Stimulated activated naive B cell treated with anti-CD40 and anti-IgM and Interleukin-4, amounts not matched to agents 10 μg/mL and 1 μg/mL and 100 μg/mL, for 72 hours (primary cell): Measurements from ENCODE around the gene PCDHGA9.
"Not testable (repeated sequence)": the region's sequence is repeated elsewhere in the genome, so short reads cannot be mapped to it uniquely, and the experiment has no call there.

Experiments used
- ATAC-seq, 2 donors: fragments of 150-1000 bp; cut with Tn5 transposase; replicated peaks; 2 replicates each; pipeline ENCODE4 v1.10.0; 2021; ENCODE audit warnings: moderate library complexity in 1 of 2
- DNase-seq: peaks from one replicate; pipeline ENCODE4 v3.0.0; 2021
- H3K27ac Mint-ChIP-seq: one replicate; pipeline ENCODE4 v1.8.0; 2022; ENCODE audit warnings: mild to moderate bottlenecking, mixed read lengths
- H3K27me3 Mint-ChIP-seq, 2 donors: one replicate each; pipeline ENCODE4 v1.8.0; 2022; ENCODE audit warnings: mixed read lengths in 2 of 2
- H3K36me3 Mint-ChIP-seq, 2 donors: one replicate each; pipeline ENCODE4 v1.8.0; 2022; ENCODE audit warnings: mixed read lengths in 2 of 2, mild to moderate bottlenecking in 1 of 2
- H3K4me1 Mint-ChIP-seq, 2 donors: one replicate each; pipeline ENCODE4 v1.8.0; 2022; ENCODE audit warnings: mixed read lengths in 2 of 2, mild to moderate bottlenecking in 1 of 2
- H3K4me3 Mint-ChIP-seq, 2 donors: one replicate each; pipeline ENCODE4 v1.8.0; 2022; ENCODE audit warnings: mild to moderate bottlenecking in 2 of 2, mixed read lengths in 2 of 2, moderate library complexity in 1 of 2
- H3K9me3 Mint-ChIP-seq, 2 donors: one replicate each; pipeline ENCODE4 v1.8.0; 2022; ENCODE audit warnings: mixed read lengths in 2 of 2, mild to moderate bottlenecking in 1 of 2

The PCDHGA9 gene

DNA sequence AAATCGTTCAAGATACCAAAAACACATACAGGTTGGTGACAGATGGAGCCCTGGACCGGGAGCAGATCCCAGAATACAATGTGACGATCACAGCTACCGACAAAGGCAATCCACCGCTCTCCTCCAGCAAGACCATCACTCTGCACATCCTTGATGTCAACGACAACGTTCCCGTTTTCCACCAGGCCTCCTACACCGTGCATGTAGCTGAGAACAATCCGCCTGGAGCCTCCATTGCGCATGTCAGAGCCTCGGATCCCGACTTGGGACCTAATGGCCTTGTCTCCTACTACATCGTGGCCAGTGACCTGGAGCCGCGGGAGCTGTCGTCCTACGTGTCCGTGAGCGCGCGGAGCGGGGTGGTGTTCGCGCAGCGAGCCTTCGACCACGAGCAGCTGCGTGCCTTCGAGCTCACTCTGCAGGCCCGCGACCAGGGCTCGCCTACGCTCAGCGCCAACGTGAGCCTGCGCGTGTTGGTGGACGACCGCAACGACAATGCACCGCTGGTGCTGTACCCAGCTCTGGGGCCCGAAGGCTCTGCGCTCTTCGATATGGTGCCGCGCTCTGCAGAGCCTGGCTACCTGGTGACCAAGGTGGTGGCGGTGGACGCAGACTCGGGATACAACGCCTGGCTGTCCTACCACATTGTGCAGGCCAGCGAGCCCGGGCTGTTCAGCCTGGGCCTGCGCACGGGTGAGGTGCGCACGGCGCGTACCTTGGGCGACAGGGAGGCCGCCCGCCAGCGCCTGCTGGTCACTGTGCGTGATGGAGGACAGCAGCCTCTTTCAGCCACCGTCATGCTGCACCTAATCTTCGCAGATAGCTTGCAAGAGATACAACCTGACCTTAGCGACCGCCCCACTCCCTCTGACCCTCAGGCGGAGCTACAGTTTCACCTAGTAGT lies 30.8 kb upstream of the PCDHGA9 start:
- DNase-seq (no peak), ATAC-seq (no peak)
- Mint-ChIP-seq H3K4me1 (peaks cover 0 to 6% of the 10 kb centered on the region in 2 donors), H3K27ac (peak overlapping the region; percentile 81), H3K4me3 (no peak overlapping the region), H3K36me3 (peaks cover 11 to 17% of the 10 kb centered on the region in 2 donors), H3K9me3 (peaks cover 22 to 24% of the 10 kb centered on the region in 2 donors), H3K27me3 (peaks cover 47 to 71% of the 10 kb centered on the region in 2 donors)

DNA sequence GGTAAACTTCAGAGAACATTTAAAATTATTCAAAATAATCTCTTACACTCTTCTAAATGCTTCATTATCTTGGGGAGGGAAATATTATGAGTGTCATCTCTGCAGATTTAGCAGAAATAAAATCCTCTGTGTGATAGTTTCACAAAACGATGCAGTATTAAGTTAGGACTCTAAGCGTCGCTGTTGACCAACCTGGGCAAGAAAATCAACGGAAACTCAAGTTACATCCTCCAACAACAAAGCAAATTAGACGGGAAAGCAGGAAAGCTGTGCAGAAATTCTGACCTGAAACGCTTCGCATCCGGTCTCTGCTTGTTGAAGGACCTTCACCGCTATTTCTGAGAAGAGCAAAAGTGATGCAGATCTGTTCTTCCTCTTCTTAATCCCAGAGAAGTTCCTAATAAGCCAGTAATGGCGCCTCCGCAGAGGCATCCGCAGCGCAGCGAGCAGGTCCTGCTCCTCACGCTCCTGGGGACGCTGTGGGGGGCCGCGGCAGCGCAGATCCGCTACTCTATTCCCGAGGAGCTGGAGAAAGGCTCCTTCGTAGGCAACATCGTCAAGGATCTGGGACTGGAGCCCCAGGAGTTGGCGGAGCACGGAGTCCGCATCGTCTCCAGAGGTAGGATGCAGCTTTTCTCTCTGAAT lies 28.8 kb upstream of the PCDHGA9 start, which contains the start of gene PCDHGA6:
PCDHGA6 (plus strand) TSS at position 219 of the 645 bp plus-strand sequence; CDS start at position 412, 193 bp downstream.
- peaks cover 0 to 6% of the 10 kb centered on the region in 2 donors for H3K4me1 Mint-ChIP-seq
- H3K4me3 Mint-ChIP-seq = peak within 1 kb of the TSS in 1 of 2 donors; percentile 30
- no peak within 1 kb of the TSS for H3K27ac Mint-ChIP-seq
- DNase-seq (no peak), ATAC-seq (no peak)
- peaks cover 24% of the 10 kb centered on the region in 2 donors for H3K9me3 Mint-ChIP-seq
- H3K27me3 Mint-ChIP-seq = peaks cover 40 to 70% of the 10 kb centered on the region in 2 donors
- H3K36me3 Mint-ChIP-seq = peaks cover 11 to 17% of the 10 kb centered on the region in 2 donors

DNA sequence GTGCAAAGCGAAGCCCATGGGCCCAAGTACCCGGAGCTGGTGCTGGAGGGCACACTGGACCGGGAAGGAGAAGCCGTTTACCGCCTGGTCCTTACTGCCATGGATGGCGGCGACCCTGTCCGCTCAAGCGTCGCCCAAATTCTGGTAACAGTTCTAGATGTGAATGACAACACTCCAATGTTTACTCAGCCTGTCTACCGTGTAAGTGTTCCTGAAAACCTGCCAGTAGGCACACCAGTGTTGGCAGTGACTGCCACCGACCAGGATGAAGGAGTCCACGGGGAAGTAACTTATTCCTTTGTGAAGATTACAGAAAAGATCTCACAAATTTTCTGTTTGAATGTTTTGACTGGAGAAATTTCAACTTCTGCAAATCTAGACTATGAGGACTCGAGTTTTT lies 28.0 kb upstream of the PCDHGA9 start:
- ATAC-seq (no peak), DNase-seq (no peak)
- Mint-ChIP-seq H3K4me3 (no peak overlapping the region), H3K27ac (no peak overlapping the region), H3K4me1 (peaks cover 0 to 6% of the 10 kb centered on the region in 2 donors), H3K27me3 (peaks cover 38 to 67% of the 10 kb centered on the region in 2 donors), H3K9me3 (peaks cover 24 to 26% of the 10 kb centered on the region in 2 donors), H3K36me3 (peaks cover 11 to 17% of the 10 kb centered on the region in 2 donors)

DNA sequence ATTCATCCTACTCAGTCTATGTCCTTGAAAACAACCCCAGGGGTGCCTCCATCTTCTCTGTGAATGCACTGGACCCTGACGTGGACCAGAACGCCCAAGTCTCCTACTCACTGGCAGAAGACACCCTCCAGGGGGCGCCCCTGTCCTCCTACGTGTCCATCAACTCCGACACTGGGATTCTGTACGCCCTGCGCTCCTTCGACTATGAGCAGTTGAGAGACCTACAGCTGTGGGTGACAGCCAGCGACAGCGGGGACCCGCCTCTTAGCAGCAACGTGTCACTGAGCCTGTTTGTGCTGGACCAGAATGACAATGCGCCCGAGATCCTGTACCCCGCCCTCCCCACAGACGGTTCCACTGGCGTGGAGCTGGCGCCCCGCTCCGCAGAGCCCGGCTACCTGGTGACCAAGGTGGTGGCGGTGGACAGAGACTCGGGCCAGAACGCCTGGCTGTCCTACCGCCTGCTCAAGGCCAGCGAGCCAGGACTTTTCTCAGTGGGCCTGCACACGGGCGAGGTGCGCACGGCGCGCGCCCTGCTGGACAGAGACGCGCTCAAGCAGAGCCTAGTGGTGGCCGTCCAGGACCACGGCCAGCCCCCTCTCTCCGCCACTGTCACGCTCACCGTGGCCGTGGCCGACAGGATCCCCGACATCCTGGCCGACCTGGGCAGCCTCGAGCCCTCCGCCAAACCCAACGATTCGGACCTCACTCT lies 27.0 kb upstream of the PCDHGA9 start:
- DNase-seq, H3K4me1 Mint-ChIP-seq, ATAC-seq, H3K27ac Mint-ChIP-seq, H3K4me3 Mint-ChIP-seq: not testable (repeated sequence)
- Mint-ChIP-seq H3K36me3 (peaks cover 11 to 13% of the 10 kb centered on the region in 2 donors), H3K9me3 (peaks cover 21 to 26% of the 10 kb centered on the region in 2 donors), H3K27me3 (peaks cover 37 to 66% of the 10 kb centered on the region in 2 donors)

DNA sequence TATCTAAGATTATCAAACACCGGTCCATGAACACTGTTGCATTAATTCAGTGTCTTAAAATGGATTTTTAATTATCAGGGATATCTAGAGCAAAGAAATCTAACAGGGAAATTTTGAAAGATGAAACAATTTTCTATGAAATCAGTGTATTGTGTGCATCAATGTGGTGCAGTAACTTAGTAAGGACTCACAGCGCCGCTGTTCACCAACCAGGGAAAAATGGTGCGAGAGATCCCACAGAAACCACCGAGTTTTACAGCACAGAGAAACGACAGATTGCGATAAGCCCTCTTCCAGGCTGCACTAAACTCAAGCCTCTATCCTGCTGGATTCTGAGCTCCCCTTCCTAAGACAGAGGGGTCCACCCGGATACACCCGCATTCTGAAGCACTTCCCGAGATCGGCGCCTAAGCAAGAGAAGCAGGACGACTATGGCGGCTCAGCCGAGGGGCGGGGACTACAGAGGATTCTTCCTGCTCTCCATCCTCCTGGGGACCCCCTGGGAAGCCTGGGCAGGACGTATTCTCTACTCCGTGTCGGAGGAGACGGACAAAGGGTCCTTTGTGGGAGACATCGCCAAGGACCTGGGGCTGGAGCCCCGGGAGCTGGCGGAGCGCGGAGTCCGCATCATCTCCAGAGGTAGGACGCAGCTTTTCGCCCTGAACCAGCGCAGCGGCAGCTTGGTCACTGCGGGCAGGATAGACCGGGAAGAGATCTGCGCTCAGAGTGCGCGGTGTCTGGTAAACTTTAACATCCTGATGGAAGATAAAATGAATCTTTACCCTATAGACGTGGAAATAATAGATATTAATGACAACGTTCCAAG lies 19.9 kb upstream of the PCDHGA9 start, which contains the start of gene PCDHGA7:
PCDHGA7 (plus strand) TSS at position 274 of the 826 bp plus-strand sequence; CDS start at position 432, 158 bp downstream.
- ATAC-seq (no peak), DNase-seq (no peak)
- Mint-ChIP-seq H3K27me3 (peaks cover 57 to 69% of the 10 kb centered on the region in 2 donors), H3K4me1 (peaks cover 0 to 4% of the 10 kb centered on the region in 2 donors), H3K4me3 (peak within 1 kb of the TSS; percentile 70 to 81), H3K27ac (peak within 1 kb of the TSS; percentile 14), H3K36me3 (peaks cover 4 to 5% of the 10 kb centered on the region in 2 donors), H3K9me3 (peaks cover 7 to 8% of the 10 kb centered on the region in 2 donors)

DNA sequence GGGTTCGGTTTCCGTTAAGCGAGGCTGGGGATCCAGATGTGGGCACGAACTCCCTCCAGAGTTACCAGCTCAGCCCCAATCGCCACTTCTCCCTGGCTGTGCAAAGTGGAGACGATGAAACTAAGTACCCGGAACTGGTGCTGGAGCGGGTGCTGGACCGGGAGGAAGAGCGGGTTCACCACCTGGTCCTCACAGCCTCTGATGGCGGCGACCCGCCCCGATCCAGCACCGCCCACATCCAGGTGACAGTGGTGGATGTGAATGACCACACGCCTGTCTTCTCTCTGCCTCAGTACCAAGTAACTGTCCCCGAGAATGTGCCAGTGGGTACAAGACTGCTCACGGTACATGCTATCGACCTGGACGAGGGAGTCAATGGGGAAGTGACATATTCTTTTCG lies 19.2 kb upstream of the PCDHGA9 start:
- H3K9me3 Mint-ChIP-seq = peaks cover 8 to 9% of the 10 kb centered on the region in 2 donors
- no peak overlapping the region for H3K27ac Mint-ChIP-seq
- DNase-seq (no peak), ATAC-seq (no peak)
- H3K4me1 Mint-ChIP-seq = peaks cover 0 to 4% of the 10 kb centered on the region in 2 donors
- H3K36me3 Mint-ChIP-seq = peaks cover 4 to 6% of the 10 kb centered on the region in 2 donors
- peaks cover 58 to 71% of the 10 kb centered on the region in 2 donors for H3K27me3 Mint-ChIP-seq
- H3K4me3 Mint-ChIP-seq = peak overlapping the region in 1 of 2 donors; percentile 81

DNA sequence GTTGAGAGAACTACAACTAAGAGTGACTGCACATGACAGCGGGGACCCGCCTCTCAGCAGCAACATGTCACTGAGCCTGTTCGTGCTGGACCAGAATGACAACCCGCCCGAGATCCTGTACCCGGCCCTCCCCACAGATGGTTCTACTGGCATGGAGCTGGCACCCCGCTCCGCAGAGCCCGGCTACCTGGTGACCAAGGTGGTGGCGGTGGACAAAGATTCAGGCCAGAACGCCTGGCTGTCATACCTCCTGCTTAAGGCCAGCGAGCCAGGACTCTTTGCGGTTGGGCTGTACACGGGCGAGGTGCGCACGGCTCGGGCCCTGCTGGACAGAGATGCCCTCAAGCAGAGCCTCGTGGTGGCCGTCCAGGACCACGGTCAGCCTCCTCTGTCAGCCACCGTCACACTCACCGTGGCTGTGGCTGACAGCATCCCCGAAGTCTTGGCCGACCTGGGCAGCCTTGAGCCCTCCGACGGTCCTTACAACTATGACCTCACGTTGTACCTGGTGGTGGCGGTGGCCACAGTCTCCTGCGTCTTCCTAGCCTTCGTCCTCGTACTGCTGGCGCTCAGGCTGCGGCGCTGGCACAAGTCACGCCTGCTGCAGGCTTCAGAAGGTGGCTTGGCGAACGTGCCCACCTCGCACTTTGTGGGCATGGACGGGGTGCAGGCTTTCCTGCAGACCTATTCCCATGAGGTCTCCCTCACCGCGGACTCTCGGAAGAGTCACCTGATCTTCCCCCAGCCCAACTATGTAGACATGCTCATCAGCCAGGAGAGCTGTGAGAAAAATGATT lies 17.9 kb upstream of the PCDHGA9 start:
- peaks cover 9 to 10% of the 10 kb centered on the region in 2 donors for H3K36me3 Mint-ChIP-seq

DNA sequence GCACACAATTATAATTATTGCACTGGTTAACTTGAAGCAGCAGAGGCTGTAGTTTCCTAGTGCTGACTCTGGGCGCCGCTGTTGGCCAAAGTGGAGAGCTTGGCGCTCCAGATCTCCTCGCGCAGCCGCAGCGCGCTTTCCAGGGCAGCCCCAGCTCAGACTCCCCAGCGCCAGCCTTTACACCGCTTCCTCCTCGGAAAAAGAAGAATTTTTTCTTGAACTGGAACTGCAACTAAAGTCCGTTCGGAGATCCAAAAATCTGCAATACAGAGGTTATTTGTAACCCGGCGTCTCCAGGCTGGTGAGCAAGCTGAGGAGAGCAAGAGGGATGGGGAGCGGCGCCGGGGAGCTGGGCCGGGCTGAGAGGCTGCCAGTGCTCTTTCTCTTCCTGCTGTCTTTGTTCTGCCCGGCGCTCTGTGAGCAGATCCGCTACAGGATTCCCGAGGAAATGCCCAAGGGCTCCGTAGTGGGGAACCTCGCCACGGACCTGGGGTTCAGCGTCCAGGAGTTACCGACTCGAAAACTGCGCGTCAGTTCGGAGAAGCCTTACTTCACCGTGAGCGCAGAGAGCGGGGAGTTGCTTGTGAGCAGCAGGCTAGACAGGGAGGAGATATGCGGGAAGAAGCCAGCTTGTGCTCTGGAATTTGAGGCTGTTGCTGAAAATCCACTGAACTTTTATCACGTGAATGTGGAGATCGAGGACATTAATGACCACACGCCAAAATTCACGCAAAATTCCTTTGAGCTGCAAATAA lies 14.8 kb upstream of the PCDHGA9 start, which contains the start of gene PCDHGB4:
PCDHGB4 (plus strand) TSS at position 142 of the 755 bp plus-strand sequence; CDS start at position 329, 187 bp downstream.
- peak within 1 kb of the TSS; percentile 57 to 68 for H3K4me3 Mint-ChIP-seq

More for the DNA sequence above, 17.9 kb upstream of the PCDHGA9 start:
- Mint-ChIP-seq H3K9me3 (peaks cover 9 to 10% of the 10 kb centered on the region in 2 donors), H3K4me1 (peaks cover 0 to 4% of the 10 kb centered on the region in 2 donors), H3K4me3 (no peak overlapping the region), H3K27ac (no peak overlapping the region), H3K27me3 (peaks cover 71 to 79% of the 10 kb centered on the region in 2 donors)
- ATAC-seq = no peak
- DNase-seq = no peak

DNA sequence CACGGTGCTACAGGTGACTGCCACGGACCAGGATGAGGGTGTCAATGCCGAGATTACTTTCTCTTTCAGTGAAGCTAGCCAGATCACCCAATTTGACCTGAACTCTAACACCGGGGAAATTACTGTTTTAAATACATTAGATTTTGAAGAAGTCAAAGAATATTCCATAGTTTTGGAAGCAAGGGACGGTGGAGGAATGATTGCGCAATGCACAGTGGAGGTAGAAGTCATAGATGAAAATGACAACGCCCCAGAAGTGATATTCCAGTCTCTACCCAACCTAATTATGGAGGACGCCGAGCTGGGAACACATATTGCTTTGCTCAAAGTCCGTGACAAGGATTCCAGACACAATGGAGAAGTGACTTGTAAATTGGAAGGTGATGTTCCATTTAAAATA lies 13.9 kb upstream of the PCDHGA9 start:
- H3K9me3 Mint-ChIP-seq = peaks cover 19 to 20% of the 10 kb centered on the region in 2 donors

More for the DNA sequence above, 14.8 kb upstream of the PCDHGA9 start, which contains the start of gene PCDHGB4:
- peaks cover 11 to 19% of the 10 kb centered on the region in 2 donors for H3K36me3 Mint-ChIP-seq
- peak in 1 of 2 donors; percentile 34 for ATAC-seq
- not testable (repeated sequence) for DNase-seq, H3K27ac Mint-ChIP-seq, H3K4me1 Mint-ChIP-seq
- H3K9me3 Mint-ChIP-seq = peaks cover 17 to 19% of the 10 kb centered on the region in 2 donors
- peaks cover 70 to 85% of the 10 kb centered on the region in 2 donors for H3K27me3 Mint-ChIP-seq

DNA sequence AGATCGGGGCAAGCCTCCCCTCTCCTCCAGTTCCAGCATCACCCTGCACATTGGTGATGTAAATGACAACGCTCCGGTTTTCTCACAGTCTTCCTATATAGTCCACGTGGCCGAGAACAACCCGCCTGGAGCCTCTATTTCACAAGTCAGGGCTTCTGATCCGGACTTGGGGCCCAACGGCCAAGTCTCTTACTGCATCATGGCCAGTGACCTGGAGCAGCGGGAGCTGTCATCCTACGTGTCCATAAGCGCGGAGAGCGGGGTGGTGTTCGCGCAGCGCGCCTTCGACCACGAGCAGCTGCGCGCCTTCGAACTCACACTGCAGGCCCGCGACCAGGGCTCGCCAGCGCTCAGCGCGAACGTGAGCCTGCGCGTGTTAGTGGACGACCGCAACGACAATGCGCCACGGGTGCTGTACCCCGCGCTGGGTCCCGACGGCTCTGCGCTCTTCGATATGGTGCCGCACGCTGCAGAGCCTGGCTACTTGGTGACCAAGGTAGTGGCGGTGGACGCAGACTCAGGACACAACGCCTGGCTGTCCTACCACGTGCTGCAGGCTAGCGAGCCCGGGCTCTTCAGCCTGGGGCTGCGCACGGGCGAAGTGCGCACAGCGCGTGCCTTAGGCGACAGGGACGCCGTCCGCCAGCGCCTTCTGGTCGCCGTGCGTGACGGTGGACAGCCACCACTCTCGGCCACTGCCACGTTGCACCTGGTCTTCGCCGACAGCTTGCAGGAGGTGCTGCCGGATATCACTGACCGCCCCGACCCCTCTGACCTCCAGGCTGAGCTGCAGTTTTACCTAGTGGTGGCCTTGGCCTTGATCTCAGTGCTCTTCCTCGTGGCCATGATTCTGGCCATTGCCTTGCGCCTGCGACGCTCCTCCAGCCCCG lies 13.2 kb upstream of the PCDHGA9 start:
- H3K27me3 Mint-ChIP-seq = peaks cover 67 to 83% of the 10 kb centered on the region in 2 donors
- DNase-seq (no peak), ATAC-seq (no peak)
- H3K9me3 Mint-ChIP-seq = peaks cover 23 to 25% of the 10 kb centered on the region in 2 donors
- peaks cover 13 to 17% of the 10 kb centered on the region in 2 donors for H3K36me3 Mint-ChIP-seq
- H3K4me1 Mint-ChIP-seq = peaks cover 0 to 5% of the 10 kb centered on the region in 2 donors
- H3K4me3 Mint-ChIP-seq = no peak overlapping the region
- H3K27ac Mint-ChIP-seq = peak overlapping the region; percentile 52

More for the DNA sequence above, 13.9 kb upstream of the PCDHGA9 start:
- no peak overlapping the region for H3K27ac Mint-ChIP-seq
- ATAC-seq (no peak), DNase-seq (no peak)
- H3K36me3 Mint-ChIP-seq = peaks cover 9 to 17% of the 10 kb centered on the region in 2 donors
- no peak overlapping the region for H3K4me3 Mint-ChIP-seq
- H3K4me1 Mint-ChIP-seq = peaks cover 0 to 5% of the 10 kb centered on the region in 2 donors
- H3K27me3 Mint-ChIP-seq = peaks cover 67 to 84% of the 10 kb centered on the region in 2 donors
